HG02870 (cell line): ENCODE data around the gene STARD7.

Experiments
- ATAC-seq: cut with Tn5 transposase; IDR thresholded peaks from one replicate; pipeline ENCODE4 v1.9.1; 2021; ENCODE audit warnings: mild to moderate bottlenecking, moderate library complexity; ENCODE audit not compliant: unreplicated experiment

Gene STARD7

DNA sequence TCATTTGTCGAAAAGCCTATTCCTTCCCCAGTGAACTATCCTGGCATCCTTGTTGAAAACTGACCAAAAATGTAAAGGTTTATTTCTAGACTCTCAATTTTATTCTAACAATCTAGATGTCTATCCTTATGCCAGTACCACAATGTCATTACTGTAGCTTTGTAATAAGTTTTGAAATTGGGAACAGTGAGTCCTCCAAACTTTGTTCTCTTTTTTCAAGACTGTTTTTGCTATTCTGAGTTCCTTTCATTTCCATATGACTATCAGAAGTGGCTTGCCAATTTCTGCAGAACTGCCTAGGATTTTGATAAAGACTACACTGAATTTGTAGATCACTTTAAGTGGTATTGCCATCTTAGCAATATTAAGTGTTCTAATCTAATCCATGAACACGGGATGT, 9.7 kb downstream of the STARD7 start:
- ATAC-seq = no peak

DNA sequence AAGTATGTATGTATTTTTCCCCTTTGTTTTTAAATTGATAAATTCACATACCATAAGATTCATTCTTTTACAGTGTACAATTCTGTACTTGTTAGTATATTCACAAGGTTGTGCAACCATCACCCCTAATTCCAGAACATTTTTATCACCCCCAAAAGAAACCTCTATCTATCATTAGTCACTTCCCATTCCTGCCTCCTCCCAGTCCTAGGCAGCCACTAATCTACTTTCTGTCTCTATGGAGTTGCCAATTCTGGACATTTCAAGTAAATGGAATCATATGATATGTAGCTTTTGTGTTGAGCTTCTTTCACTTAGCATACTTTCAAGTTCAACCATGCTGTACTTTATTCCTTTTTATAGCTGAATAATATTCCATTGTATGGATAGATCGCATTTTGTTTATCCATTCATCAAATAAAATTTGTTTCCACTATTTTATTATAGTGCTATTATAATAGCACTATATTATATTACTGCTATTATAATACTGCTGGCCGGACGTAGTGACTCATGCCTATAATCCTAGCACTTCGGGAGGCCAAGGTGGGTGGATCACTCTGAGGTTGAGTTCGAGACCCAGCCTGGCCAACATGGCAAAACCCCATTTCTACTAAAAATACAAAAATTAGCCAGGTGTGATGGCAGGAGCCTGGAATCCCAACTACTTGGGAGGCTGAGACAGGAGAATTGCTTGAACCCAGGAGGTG, 10.9 kb downstream of the STARD7 start:
- no peak for ATAC-seq

- no peak for ATAC-seq
These were observed 13.1 kb downstream of the STARD7 start for GRCh38 chr2:96195410-96196066.

- ATAC-seq = no peak
These were observed 16.5 kb downstream of the STARD7 start for GRCh38 chr2:96191937-96192670.

- no peak for ATAC-seq
These were observed 19.7 kb downstream of the STARD7 start for GRCh38 chr2:96188821-96189526.

DNA sequence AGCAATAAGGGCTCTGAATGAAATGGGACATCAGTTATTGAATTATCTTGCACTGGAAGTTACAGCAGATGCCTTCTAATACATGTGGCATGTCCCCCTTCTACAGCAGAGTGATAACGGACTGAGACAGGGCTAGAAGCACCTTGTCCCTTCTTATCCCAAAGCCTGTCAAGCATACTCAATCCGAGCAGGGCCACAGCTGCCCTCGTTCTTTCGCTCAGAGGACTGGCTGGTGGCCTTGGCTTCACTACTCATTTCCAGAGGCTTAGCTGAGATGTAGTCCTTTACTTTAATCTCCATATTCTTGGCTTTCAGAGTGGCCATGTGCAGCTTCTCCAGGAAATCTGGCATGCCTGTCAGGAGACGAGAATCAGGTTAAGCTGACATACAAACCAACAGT, 22.1 kb downstream of the STARD7 start:
- ATAC-seq = no peak

DNA sequence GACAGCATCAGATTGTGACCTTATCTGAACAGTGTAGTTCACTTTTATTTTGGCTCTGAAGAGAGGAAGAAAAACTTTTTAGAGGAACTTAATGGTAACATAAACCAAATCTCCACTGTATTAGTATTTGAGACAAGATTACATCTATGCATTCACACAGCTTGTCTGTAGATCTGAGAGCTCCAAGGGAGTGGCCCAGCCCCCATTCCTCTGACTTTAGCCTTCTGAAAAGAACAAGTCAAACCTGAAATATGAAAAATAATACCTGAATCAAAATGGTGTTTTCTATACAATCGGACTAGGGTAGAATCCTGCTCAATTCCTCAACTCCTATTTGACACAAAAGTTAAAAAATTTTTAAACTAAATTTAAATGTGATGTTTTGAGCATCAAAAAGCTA, 23.1 kb downstream of the STARD7 start:
- ATAC-seq = no peak

GRCh38 chr2:96184989-96185388, 23.6 kb downstream of the STARD7 start:
- ATAC-seq = no peak

DNA sequence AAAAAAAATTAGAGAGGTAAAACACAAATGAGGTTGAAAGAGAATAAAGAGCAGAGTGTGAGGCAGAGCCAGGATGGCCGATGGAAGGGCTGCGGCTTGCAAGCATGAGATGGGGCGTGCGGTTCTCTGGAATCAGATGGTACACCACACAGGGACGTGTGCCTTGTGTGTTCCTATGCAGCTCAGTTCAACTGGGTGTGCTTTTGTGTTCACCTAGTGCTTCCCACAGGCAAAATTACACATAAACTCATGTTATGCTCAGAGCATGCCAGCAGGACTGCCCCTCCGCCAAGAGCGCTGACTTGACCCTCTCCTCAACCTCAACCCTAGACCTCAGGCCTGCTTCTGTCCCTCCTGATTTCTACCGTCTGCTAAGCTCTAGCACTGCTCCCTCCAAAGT, 24.4 kb downstream of the STARD7 start:
- ATAC-seq = no peak

- ATAC-seq = no peak
These were observed 27.1 kb downstream of the STARD7 start for GRCh38 chr2:96181529-96181928.

- no peak for ATAC-seq
These were observed 28.1 kb downstream of the STARD7 start for GRCh38 chr2:96180521-96180920.

- ATAC-seq = no peak
These were observed 28.6 kb downstream of the STARD7 start for GRCh38 chr2:96180002-96180401.

DNA sequence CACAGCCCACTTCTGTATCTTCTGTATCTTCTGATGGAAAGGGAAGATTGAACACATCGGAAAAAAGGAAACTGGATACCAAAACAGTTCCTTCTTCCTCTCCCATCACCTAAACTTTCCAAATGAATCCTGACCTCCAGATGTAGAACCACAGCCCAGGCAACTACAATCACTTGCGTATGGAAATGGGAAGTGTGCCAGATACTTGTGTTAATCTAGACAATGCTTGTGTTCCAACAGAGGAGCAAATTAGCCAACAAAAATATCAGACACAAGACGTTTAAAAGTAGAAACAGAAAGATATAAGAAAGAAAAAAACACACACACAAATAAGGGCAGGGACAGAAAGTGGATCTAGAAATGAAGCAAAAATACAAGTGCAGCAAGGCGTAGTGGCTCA, 32.0 kb downstream of the STARD7 start:
- ATAC-seq = no peak

GRCh38 chr2:96175951-96176350, 32.7 kb downstream of the STARD7 start:
- no peak for ATAC-seq

- ATAC-seq = no peak
These were observed 34.1 kb downstream of the STARD7 start for GRCh38 chr2:96174251-96175144.

DNA sequence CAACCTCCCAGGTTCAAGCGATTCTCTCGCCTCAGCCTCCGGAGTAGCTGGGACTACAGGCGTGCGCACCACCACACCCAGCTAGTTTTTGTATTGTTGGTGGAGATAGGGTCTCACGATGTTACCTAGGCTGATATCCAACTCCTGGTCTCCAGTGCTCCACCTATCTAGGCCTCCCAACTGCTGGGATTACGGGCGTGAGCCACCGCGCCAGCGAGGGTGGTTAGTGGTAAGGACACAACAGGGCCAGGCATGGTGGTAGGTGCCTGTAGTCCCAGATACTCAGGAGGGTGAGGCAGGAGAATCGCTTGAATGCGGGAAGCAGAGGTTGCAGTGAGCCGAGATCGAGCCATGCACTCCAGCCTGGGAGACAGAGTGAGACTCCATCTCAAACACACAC, 36.8 kb downstream of the STARD7 start:
- ATAC-seq = no peak

- ATAC-seq = no peak
These were observed 38.0 kb downstream of the STARD7 start for GRCh38 chr2:96170626-96171025.

- no peak for ATAC-seq
These were observed 38.6 kb downstream of the STARD7 start for GRCh38 chr2:96169868-96170507.

GRCh38 chr2:96167407-96168013, 41.1 kb downstream of the STARD7 start:
- no peak for ATAC-seq
